Large intestine (tissue), 3 donors: ENCODE data around the gene GRIP1. TPM values are rescaled to one million over a fixed set of nuclear protein-coding genes. Genes with fewer than 3 reads are reported as not detected.
"Not testable (repeated sequence)": the region's sequence is repeated elsewhere in the genome, so short reads cannot be mapped to it uniquely, and the experiment has no call there.

Source experiments
- DNase-seq, 2 donors: peaks; one replicate each; pipeline versions ENCODE4 v3.0.0 to v3.0.0-alpha.2; 2013
- H3K27ac ChIP-seq: one replicate; pipeline ENCODE4 v1.5.1; 2013; ENCODE audit warnings: low read length
- H3K27me3 ChIP-seq: 2 replicates; pipeline ENCODE4 v1.6.1; 2013; ENCODE audit warnings: low read length; ENCODE audit not compliant: control insufficient read depth, insufficient read depth
- H3K36me3 ChIP-seq: 2 replicates; pipeline ENCODE4 v1.6.1; 2013; ENCODE audit warnings: low read length; ENCODE audit not compliant: control insufficient read depth, insufficient read depth
- H3K4me1 ChIP-seq: one replicate; pipeline ENCODE4 v1.6.1; 2013; ENCODE audit warnings: low read length; ENCODE audit not compliant: control insufficient read depth, insufficient read depth
- H3K4me3 ChIP-seq: one replicate; pipeline ENCODE4 v1.5.1; 2013; ENCODE audit warnings: low read length
- H3K9me3 ChIP-seq: one replicate; pipeline ENCODE4 v1.6.1; 2013; ENCODE audit warnings: mild to moderate bottlenecking, low read depth, low read length, moderate library complexity; ENCODE audit not compliant: control insufficient read depth
- WGBS: methylation state at CpG from one replicate; pipeline ENCODE4 v1.1.5; 2013; ENCODE audit warnings: low lambda C conversion rate; ENCODE audit not compliant: insufficient coverage; 5-methylcytosine and 5-hydroxymethylcytosine counted together
- polyA plus RNA-seq: library from polyadenylated mRNA; unstranded; fragments of 120-200 nt; gene quantifications from one replicate; pipeline ENCODE4 v1.2.1, GENCODE V29; 2013

The GRIP1 gene
- polyA plus RNA-seq, 1 donor, result 6.7 TPM

DNA sequence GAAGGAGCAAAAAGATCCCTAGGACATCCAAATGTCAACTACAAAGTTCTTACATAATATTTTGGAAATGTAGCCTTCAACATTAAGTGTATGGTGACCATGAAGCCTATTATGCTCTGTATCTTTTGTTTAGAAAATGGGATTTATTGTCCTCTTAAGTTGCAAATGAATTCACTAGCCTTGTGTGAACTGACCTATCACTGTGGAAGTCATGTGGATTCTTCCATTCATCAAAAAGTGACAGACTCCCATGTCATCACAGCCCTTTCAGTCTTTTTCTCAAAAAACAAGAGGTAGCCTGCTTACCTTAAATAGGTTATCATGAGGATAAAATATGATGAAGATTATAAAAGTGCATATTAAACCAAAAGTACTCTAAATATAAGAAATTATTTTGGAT, 179.9 kb downstream of the GRIP1 start:
- Histone ChIP-seq H3K27me3 (no peaks in the 10 kb centered on the region), H3K9me3 (no peaks in the 10 kb centered on the region), H3K4me1 (no peaks in the 10 kb centered on the region), H3K36me3 (no peaks in the 10 kb centered on the region), H3K4me3 (no peak overlapping the region), H3K27ac (no peak overlapping the region)
- DNase-seq, result no peak

DNA sequence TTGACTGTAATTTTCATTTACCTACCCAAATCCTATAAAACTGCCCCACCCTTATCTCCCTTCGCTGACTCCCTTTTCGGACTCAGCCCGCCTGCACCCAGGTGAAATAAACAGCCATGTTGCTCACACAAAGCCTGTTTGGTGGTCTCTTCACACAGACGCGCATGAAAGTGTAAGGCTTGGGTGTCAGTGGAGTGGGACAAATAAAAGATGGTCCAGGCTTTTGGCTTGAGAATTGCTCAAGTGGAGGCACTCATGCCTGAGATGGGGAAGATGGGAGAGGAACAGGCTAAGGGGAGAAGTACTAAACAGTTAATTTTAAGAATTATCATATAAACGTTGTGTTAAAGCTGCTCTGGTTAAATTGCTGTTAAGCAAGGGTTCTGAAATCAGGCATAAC, 180.8 kb downstream of the GRIP1 start:
- H3K4me3 ChIP-seq, H3K9me3 ChIP-seq, DNase-seq, H3K36me3 ChIP-seq, H3K4me1 ChIP-seq, H3K27me3 ChIP-seq, H3K27ac ChIP-seq: not testable (repeated sequence)
- WGBS, result no CpG with 5 or more reads among the region's 6 CpGs

DNA sequence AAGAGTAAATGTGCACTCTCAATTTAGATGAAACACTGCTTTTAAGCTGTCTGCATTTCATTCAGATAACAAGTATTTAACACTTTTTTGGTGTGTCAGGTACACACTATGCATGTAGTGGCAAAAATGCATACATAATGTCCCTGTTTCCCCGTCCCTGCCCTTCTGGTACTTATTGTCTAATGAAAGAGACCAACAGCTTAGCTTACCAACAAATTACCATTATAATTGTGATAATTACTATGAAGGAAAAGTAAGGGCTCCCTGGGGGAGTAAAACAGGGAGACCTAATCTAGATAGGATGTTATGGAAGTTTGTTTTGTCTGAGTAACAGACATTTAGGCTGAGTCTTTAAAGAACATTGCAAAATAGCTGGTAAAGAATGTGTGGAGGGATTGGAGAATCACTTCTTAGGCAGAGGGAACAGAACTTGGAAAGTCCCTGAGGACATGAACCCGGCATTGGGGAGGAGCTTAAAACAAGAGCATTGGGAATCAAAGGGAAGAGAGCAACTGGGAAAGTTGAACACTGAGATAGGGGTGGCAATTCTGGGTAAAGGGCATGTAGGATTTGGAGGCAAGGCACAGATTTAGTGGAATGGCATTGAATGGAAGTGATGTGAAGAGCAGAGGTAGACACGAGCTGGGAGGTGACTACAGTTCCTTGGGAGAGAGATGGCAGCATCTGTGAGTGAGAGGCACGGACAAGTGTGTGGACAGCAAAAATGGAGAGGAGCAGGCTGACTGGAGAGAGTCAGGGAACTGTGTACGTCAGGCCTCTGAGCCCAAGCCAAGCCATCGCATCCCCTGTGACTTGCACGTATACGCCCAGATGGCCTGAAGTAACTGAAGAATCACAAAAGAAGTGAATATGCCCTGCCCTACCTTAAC, 181.6 kb downstream of the GRIP1 start:
- no peak for DNase-seq
- WGBS, result 90% methylated on average over 2 of the region's 8 CpGs
- no peaks in the 10 kb centered on the region for H3K9me3 ChIP-seq

GRCh38 chr12:66496595-66496994, 182.3 kb downstream of the GRIP1 start:
- Histone ChIP-seq H3K9me3 (no peaks in the 10 kb centered on the region), H3K4me3 (no peak overlapping the region), H3K4me1 (no peaks in the 10 kb centered on the region), H3K27ac (no peak overlapping the region), H3K27me3 (no peaks in the 10 kb centered on the region), H3K36me3 (no peaks in the 10 kb centered on the region)
- WGBS, result 40% methylated on average over 1 of the region's 1 CpG
- DNase-seq, result no peak

More for the DNA sequence above, 181.6 kb downstream of the GRIP1 start:
- H3K27ac ChIP-seq, result no peak overlapping the region
- H3K4me3 ChIP-seq, result no peak overlapping the region
- no peaks in the 10 kb centered on the region for H3K4me1 ChIP-seq
- no peaks in the 10 kb centered on the region for H3K27me3 ChIP-seq
- no peaks in the 10 kb centered on the region for H3K36me3 ChIP-seq

GRCh38 chr12:66495709-66496108, 183.2 kb downstream of the GRIP1 start:
- Histone ChIP-seq H3K27ac (no peak overlapping the region), H3K4me1 (no peaks in the 10 kb centered on the region), H3K27me3 (no peaks in the 10 kb centered on the region), H3K9me3 (no peaks in the 10 kb centered on the region), H3K36me3 (no peaks in the 10 kb centered on the region), H3K4me3 (no peak overlapping the region)
- DNase-seq, result no peak
- WGBS, result 95% methylated on average over 4 of the region's 14 CpGs

GRCh38 chr12:66493819-66494218, 185.1 kb downstream of the GRIP1 start:
- no peaks in the 10 kb centered on the region for H3K27me3 ChIP-seq
- H3K9me3 ChIP-seq, result no peaks in the 10 kb centered on the region
- no peaks in the 10 kb centered on the region for H3K4me1 ChIP-seq
- no peak overlapping the region for H3K4me3 ChIP-seq
- H3K36me3 ChIP-seq, result no peaks in the 10 kb centered on the region
- no peak overlapping the region for H3K27ac ChIP-seq
- DNase-seq, result no peak

- H3K27ac ChIP-seq, result no peak overlapping the region
- H3K4me1 ChIP-seq, result no peaks in the 10 kb centered on the region
- no peaks in the 10 kb centered on the region for H3K9me3 ChIP-seq
- DNase-seq, result no peak
- no peak overlapping the region for H3K4me3 ChIP-seq
- no peaks in the 10 kb centered on the region for H3K27me3 ChIP-seq
- 40% methylated on average over 1 of the region's 3 CpGs for WGBS
- H3K36me3 ChIP-seq, result no peaks in the 10 kb centered on the region
Observed at GRCh38 chr12:66491853-66492252, 187.0 kb downstream of the GRIP1 start.

DNA sequence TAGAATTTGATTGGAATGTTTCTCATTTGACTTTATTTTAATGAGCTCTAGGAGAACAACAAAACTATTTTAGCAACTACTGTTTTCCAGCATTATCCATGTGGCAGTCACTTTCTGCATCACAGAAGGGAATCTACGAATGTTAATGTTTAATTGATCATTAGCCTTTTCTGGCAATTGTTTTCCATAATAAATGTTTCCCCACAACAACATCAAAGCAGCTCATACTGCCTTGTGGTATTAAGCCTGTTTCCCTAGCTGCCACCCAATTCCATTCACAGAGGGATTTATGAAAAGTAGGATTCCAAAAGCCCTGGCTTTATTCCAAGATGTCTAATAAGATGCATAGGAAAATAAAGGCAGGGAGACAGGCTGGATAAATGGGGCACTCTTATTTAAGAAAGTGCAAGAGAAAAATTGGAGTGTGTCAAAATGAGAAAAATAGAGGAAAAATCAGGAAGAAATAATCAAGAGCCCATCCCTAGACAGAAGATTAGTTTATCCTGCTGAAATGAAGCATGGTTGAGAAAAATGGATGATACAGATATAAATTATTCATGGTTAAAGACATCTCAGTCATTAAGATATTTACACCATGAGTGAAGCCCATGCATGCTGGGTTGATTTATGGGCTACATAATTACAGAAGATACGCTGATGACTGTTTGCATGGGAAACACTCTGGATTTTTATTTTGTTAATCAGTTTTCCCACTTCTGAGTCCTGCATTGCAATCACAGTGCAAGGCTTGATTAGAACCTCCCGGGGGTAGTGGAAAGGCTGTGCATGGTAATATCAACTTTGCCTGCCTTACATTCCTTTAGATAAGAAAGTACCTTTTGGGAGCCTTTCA, 196.3 kb downstream of the GRIP1 start:
- WGBS, result 71% methylated on average over 1 of the region's 3 CpGs
- H3K27ac ChIP-seq, result no peak overlapping the region
- no peaks in the 10 kb centered on the region for H3K27me3 ChIP-seq
- no peaks in the 10 kb centered on the region for H3K4me1 ChIP-seq
- no peaks in the 10 kb centered on the region for H3K9me3 ChIP-seq
- no peak overlapping the region for H3K4me3 ChIP-seq
- no peaks in the 10 kb centered on the region for H3K36me3 ChIP-seq
- DNase-seq, result no peak

DNA sequence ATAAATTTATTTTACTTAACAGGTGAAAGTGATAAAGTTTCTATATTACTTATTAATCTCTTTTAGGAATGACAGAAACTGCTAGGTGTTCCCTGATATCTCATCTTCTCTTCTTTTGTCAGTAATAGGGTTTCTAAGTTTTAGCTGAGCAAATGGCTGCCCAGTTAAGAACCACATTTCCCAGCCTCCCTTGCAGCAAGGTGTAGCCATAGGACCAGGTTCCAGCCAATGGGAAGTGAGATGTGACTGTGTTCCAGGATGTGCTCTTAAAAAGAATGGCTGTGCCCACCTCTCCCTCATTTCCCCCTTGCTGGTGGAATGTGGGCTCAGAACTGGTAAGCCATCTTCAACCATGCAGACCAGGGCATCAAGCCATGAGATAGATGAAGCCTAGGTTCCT, 210.9 kb downstream of the GRIP1 start:
- DNase-seq, result no peak
- Histone ChIP-seq H3K27ac (no peak overlapping the region), H3K36me3 (no peaks in the 10 kb centered on the region), H3K9me3 (no peaks in the 10 kb centered on the region), H3K4me3 (no peak overlapping the region), H3K27me3 (no peaks in the 10 kb centered on the region), H3K4me1 (no peaks in the 10 kb centered on the region)

DNA sequence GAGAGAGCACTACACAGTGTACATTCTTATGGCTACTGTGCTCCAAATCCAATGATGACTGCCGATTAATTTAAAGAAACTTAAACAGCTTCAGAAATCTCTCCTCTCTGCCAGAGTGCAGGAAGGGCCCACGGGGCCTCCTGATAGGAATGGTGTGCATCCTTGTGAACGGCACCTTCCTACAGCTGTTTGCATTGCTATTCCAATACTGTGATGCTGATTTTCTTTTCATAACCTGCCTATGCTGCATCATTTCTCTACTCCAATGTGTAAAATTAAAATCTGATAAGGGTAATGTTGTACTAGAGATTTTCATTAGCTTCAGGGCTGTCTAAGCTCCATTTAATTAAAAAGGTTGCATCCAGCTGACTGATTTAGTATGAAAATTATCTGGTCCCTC, 217.5 kb downstream of the GRIP1 start:
- Histone ChIP-seq H3K4me1 (no peaks in the 10 kb centered on the region), H3K9me3 (no peaks in the 10 kb centered on the region), H3K36me3 (no peaks in the 10 kb centered on the region), H3K4me3 (no peak overlapping the region), H3K27ac (no peak overlapping the region), H3K27me3 (no peaks in the 10 kb centered on the region)
- DNase-seq, result no peak
- no CpG with 5 or more reads among the region's 3 CpGs for WGBS
